Gastrocnemius medialis (tissue), 4 donors: ENCODE data around the gene ZNF25.

ENCODE experiments used
- POLR2A ChIP-seq, 2 donors: fragments of 450-650 bp; IDR thresholded peaks; one replicate each; pipeline ENCODE4 v1.6.1; 2017; ENCODE audit warnings: antibody characterized with exemption in 2 of 2, mild to moderate bottlenecking in 2 of 2, moderate library complexity in 2 of 2
- TF ChIP-seq, protein P1 (sequence below), 5 experiments: fragments of 450-650 bp in 3 of 5; fragments of 200-600 bp in 2 of 5; sonication (generic) in 2 of 5; IDR thresholded peaks in 4 of 5; conservative IDR thresholded peaks in 1 of 5; 1 replicate in 4 of 5; 2 replicates in 1 of 5; pipeline ENCODE4 v1.5.1; 2016 to 2019; ENCODE audit warnings: antibody characterized with exemption in 5 of 5, mild to moderate bottlenecking in 3 of 5, moderate library complexity in 3 of 5

DNA sequence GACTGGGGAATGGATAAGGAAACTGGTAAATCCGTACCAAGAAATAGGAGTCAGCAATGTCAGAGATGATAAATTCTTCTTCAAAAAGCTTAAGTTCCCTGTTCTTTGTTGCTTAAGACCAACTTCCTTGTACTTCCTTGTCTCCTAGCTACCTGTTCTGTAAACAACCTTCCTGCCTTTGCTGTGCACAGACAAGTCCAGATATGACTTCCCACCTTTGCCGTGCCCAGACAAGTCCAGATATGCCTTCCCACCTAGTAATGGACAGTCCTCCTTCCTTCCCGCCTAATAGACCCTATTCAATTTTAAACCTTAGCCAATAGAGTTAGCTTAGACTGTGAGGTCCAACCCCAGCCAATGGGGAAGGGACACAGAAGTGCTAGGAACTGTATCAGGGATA, 31.5 kb upstream of the ZNF25 start:
- TF ChIP-seq, protein P1, sequence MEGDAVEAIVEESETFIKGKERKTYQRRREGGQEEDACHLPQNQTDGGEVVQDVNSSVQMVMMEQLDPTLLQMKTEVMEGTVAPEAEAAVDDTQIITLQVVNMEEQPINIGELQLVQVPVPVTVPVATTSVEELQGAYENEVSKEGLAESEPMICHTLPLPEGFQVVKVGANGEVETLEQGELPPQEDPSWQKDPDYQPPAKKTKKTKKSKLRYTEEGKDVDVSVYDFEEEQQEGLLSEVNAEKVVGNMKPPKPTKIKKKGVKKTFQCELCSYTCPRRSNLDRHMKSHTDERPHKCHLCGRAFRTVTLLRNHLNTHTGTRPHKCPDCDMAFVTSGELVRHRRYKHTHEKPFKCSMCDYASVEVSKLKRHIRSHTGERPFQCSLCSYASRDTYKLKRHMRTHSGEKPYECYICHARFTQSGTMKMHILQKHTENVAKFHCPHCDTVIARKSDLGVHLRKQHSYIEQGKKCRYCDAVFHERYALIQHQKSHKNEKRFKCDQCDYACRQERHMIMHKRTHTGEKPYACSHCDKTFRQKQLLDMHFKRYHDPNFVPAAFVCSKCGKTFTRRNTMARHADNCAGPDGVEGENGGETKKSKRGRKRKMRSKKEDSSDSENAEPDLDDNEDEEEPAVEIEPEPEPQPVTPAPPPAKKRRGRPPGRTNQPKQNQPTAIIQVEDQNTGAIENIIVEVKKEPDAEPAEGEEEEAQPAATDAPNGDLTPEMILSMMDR (IDR thresholded peaks at IDR 0.05 in 4 of 5, conservative IDR thresholded peaks at IDR 0.05 in 1 of 5), result no peak
- TF ChIP-seq POLR2A (IDR thresholded peaks at IDR 0.05), result no peak
